Loucy (cell line): ENCODE results near the gene SPINT2.

Experiments used
- EZH2phosphoT487 ChIP-seq: fragments of 200-600 bp; IDR thresholded peaks from 2 replicates; pipeline ENCODE4 v1.6.1; 2018; ENCODE audit warnings: antibody characterized with exemption, mild to moderate bottlenecking, moderate library complexity, borderline replicate concordance
- TF ChIP-seq, protein P1 (sequence below): fragments of 200-600 bp; sonication (generic); conservative IDR thresholded peaks from 2 replicates; pipeline ENCODE4 v1.5.1; 2014; ENCODE audit warnings: mild to moderate bottlenecking, antibody characterized with exemption, low read length

DNA sequence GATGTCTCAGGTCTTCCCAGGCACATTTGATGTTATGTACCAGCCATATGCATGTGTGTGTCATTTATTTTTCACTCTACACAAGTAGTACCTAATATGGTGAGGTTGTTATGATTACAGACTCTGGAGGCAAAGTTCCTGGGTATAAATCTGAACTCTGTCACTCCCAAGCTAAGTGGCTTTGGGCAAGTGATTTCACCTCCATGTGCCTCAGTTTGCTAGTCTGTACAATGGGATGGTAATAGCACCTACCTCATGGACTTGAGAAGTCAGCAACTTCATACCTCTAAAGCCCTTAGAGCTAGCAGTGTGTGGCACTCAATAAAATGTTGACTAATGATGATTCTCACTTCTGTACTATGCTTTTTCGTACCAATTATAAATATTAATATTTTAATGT is 67.4 kb downstream of the SPINT2 start:
- TF ChIP-seq, protein P1, sequence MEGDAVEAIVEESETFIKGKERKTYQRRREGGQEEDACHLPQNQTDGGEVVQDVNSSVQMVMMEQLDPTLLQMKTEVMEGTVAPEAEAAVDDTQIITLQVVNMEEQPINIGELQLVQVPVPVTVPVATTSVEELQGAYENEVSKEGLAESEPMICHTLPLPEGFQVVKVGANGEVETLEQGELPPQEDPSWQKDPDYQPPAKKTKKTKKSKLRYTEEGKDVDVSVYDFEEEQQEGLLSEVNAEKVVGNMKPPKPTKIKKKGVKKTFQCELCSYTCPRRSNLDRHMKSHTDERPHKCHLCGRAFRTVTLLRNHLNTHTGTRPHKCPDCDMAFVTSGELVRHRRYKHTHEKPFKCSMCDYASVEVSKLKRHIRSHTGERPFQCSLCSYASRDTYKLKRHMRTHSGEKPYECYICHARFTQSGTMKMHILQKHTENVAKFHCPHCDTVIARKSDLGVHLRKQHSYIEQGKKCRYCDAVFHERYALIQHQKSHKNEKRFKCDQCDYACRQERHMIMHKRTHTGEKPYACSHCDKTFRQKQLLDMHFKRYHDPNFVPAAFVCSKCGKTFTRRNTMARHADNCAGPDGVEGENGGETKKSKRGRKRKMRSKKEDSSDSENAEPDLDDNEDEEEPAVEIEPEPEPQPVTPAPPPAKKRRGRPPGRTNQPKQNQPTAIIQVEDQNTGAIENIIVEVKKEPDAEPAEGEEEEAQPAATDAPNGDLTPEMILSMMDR = no peak
- TF ChIP-seq EZH2phosphoT487 = no peak
